HG03520 (cell line): ENCODE data around the gene B9D1.

Source experiments
- ATAC-seq: cut with Tn5 transposase; IDR thresholded peaks from one replicate; pipeline ENCODE4 v1.9.1; 2021; ENCODE audit warnings: mild to moderate bottlenecking, moderate library complexity; ENCODE audit not compliant: unreplicated experiment

Gene B9D1, protein sequence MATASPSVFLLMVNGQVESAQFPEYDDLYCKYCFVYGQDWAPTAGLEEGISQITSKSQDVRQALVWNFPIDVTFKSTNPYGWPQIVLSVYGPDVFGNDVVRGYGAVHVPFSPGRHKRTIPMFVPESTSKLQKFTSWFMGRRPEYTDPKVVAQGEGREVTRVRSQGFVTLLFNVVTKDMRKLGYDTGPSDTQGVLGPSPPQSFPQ

DNA sequence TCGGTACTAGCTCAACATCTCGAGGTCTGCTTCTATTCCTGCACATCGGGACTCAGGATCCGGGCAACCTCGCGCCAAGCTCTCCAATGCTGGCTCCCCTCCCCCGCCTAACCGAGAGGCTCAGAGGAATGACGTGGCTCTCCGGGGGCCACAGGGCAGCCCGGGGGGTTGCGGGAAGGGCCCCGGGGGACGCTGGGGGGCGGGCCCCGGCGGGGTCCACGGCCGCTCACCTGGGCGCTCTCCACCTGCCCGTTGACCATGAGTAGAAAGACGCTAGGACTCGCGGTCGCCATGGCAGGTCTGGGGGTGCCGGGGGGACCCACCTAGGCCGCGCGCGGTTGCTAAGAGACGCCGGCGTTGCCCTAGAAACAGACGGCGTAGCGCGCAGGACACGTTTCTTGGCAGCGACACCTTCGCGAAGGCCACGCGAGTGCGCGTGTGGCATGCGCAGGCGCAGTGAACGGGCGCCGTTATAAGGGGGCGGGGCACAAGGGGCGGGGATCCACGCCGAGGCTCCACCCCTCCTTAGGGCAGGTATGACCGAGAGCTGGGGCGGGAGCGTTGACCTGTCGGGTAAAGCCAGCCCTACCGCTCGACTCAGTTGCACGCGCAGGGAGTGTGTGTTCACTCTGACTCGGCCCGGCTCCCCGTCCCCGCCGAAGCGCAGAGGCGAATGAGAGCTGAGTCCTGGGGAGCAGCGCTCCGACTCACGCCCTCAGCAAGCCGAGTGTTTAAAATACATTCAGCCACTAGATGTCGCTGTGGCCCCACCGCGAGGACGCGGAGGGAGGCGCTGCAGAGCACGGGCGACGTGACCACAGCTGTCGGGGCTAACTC is at the start of gene B9D1:
TSS of gene B9D1 (minus strand) at position 447 of the 837 bp plus-strand sequence. CDS start at position 293, 154 bp downstream.
- peak; percentile 71 for ATAC-seq

DNA sequence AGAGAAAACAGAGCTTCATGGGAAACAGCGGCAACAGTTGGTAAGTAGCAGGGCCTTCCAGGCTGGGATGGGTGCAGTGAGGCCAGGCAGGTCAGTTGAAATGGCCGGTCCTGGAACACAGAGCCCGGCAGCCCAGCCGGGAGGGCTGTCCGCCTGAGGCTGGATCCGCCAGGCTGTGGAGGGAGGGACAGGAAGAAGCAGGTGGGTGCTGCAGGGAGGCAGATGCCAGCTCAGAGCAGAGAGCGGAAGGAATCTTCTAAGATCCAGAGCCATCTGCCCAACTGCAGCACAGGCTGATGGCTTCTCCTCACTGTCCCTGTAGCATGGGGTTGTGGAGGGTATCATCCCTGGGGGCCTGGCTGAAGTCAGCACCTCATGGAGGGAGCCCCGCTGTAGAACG is 49.1 kb upstream of the B9D1 start:
- ATAC-seq = no peak

DNA sequence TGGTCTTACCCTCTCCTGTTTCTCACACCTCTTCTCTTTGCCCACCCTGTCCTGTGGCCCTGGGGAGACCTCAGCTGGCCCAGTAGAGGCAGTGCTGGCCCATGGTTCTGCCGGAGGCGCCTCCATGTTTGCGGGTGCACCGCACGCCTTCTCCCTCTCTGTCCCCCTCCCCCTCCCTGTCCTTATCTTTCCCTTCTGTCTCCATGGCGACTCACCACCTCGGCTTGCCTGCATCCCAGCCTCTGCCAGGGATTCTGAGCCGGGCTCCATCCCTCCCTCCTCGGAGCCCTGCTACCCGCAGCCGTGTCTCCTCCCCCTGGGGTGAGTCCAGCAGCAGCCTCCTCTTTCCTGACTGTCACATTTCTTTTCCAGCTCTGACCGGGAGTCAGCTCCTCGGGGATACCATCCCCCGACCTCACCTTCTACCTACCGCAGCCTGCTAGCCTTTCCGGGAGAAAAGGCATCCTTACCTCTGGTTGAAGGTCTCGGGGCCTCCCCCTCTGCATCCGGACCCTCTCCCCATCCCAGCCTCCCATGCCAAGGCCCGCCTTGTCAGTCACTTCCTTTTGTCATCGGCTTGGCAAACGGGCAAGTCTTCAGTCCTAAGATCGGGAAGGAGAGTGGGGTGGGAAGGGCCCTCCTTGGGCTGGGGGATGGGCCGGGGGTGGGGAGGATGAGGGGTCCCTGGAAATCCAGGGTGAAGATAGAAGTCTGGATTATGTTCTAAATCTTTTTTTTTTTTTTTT is 48.5 kb upstream of the B9D1 start, which contains the start of gene RNF112:
TSS of gene RNF112 (plus strand) at position 358 of the 746 bp plus-strand sequence. CDS start at position 535, 177 bp downstream.
- no peak for ATAC-seq

DNA sequence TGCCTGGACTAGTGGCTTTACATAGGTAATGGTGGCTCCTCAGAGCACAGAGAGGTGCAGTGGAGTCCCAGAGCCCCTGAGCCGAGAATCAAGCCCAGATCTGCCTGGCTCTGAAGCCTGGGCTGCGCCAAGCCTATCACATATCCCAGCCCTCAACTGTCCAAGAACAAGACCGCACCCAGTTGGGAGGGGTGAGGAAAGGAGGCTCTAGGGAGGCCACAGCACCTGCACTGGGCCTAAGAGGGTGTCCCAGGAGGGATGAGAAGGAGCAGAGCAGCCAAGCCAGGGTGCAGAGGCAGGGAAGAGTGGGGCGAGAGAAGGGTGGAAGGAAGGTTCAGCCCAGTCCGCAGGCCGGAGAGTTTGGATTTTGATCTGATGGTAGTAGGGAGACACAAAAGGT is 47.6 kb upstream of the B9D1 start:
- ATAC-seq = no peak

DNA sequence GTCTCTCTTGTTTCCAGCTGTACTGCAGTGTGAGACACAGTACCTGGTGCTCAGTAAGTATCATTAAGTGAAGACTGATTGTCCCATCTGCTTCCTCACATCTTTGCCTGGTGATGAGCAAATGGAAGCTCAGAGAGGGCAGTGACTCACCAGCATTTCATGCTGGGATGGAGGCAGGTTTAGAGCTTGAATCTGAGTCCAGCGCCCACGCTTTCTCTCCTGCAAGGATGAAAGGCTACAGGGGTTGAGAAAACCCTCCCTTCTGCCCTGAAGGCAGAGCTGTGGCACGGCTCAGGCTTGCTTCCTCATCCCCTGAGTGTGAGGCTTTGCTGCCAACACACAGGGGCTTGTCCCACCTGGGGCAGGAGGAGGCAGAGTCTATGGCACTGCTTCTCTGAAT is 47.0 kb upstream of the B9D1 start:
- ATAC-seq = no peak

DNA sequence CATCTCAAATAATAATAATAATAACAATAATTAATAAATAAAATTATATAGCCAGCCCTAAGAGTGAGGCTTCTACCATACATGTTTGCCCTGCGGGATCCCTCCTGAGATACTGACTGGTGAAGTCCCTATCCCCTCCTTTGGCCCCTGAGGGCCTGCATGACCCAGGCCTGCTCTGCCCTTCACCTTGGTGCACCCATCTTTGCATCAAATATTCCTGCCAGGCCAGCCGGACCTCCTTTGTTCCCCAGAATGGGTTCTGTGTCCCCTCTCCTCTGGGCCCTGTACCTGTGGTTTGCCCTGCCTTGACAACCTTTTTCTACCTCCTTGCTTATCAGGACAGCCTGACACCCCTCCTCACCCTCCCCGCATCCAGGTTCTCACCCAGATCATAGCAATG is 46.5 kb upstream of the B9D1 start:
- no peak for ATAC-seq

DNA sequence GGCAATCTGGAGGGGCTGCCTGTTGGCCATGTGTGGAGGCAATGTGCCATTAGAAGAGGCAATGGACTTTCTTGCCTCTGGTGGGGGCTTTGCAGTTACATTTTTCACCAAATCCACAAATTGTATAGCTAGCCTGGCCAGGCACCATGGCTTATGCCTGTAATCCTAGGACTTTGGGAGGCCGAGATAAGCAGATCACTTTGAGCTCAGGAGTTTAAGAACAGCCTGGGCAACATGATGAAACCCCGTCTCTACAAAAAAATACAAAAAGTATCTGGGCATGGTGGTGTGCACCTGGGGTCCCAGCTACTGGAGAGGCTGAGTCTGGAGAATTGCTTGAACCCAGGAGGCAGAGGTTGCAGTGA is 45.8 kb upstream of the B9D1 start:
- no peak for ATAC-seq

DNA sequence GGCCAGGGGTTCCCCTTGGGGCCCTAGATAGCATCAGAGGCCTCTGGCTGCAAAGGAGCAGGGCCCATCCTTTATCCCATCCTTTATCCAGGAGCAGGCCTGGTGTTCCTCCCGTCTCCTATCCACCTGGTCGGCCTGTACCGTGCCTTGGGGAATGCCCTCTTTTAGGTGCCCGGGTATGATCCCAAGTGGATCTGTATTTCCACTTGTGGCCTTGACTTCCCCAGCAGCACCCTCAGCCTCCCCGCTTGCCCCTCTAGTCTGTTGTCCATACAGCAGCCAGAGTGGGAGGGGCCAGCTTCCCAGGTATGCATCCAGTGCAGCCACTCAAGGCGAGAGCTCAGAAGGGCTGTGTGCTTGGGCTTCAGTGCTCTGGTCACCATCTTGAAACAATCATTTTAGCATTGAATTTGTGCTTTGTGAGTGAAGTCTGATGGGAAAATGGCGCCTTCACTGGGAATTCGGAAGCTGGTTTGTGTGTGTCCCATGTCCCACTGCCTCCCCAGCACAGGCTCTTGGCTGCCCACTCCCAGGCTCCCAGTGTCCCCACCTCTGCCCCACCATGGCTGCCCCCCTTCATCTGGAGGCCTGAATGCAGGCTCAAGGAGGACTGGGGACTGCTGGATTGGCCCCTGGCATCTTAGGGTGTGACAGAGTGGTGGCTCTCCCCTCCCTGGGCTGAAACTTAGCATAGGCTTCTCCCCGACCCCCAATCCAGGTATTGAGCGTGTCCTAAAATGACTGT is 45.2 kb upstream of the B9D1 start:
- ATAC-seq = no peak

DNA sequence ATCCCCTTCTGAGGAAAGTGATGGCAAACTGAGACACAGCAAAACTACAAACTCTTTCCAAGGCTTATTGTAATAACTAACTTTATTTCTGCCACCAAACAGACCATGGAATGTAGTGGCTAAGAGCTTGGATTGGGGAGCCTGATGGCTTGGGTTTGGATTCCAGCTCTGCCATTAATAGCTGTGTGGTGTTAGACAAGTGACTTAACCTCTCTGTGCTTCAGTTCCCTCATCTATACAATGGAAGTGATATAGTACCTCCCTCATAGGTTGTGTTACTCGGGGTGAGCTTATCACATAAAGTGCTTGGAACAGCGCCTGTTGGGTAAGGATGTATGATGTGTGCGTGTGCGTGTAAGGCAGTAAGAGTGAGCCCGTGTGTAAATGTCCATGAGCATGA is 42.6 kb upstream of the B9D1 start:
- ATAC-seq = no peak

DNA sequence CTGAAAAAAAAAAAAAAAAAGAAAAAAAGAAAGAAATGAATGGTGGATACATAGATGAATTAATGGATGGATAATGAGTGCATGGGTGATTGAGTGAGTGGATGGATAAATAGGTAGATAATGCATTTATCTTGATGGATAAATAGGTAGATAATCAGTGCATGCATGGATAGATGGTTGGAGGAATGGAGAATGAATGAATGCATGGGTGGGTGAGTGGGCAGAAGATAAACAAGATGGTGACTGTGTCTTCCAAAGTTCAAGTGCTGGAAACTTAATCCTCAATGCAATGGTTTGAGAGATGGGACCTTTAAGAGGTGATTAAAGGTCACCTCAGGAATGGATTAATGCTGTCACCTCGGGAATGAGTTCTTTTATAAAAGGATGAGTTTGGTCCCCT is 41.7 kb upstream of the B9D1 start:
- no peak for ATAC-seq

DNA sequence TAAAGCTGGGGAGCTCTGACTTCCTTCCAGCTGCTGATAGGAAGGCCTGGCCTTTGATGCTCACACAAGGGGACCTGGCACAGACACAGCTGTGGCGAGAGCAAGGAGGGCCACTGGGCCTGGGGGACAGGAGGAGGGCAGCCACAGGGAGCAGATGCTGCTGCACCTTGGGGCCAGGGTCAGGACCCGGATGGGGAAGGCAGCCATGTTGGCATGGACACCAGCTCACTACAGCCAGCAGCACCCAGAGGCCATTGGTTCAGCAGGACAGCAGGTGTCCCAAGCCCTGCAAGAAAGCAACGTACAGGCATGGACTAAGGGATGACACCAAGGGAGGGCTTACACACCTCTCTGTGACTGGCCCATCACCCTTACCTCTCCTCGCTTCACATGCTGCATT is 40.5 kb upstream of the B9D1 start:
- ATAC-seq = no peak

DNA sequence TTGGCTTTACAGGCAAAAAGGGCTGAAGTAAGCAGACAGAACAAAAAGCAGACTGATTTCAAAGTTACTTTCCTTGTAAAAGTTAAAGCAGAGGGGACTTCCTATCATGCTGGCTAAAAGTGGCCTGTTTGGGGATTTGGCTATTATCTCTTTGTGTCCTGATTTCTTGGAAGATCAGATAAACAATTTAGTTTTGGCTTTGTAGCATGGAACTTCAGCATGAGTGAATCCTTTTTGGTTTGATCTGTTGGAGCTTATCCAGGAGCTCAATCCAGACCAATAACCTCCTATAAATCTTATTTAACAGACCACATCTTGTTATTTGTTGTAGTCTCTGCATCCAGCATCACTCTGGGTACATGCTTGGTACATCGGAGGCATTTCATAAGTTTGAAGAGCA is 39.6 kb upstream of the B9D1 start:
- no peak for ATAC-seq

DNA sequence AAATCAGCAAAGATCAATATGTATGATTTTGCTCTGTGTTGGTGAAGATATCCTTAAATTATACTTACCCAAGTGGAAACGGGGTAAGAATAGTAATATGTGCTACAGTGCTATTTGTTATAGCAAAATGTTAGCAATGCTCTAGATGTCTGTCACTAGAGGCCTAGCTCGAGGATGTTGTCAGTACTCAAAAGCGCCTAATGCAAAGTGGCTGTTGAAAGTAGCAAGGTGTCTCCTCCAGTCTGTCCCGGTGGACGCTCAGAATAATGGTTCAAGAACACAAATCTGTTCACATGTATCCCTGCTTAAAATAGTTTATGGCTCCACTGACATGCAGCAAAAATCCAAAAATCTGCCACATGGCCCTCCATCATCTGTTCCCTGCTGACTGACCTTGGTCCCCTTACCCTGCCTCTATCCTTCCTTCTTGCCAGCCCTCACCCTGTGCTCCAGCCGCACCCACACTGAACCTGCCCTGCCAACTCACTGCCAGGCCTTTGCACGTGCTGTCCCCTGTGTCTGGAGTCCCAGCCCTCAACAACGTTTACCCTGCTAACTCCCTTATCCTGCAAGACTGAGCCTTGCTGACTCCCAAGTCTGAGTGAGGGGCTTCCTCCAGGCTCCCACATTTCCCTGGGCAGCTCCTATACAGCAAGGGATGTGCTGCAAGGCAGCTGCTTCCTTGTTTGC is 38.9 kb upstream of the B9D1 start:
- ATAC-seq = no peak

DNA sequence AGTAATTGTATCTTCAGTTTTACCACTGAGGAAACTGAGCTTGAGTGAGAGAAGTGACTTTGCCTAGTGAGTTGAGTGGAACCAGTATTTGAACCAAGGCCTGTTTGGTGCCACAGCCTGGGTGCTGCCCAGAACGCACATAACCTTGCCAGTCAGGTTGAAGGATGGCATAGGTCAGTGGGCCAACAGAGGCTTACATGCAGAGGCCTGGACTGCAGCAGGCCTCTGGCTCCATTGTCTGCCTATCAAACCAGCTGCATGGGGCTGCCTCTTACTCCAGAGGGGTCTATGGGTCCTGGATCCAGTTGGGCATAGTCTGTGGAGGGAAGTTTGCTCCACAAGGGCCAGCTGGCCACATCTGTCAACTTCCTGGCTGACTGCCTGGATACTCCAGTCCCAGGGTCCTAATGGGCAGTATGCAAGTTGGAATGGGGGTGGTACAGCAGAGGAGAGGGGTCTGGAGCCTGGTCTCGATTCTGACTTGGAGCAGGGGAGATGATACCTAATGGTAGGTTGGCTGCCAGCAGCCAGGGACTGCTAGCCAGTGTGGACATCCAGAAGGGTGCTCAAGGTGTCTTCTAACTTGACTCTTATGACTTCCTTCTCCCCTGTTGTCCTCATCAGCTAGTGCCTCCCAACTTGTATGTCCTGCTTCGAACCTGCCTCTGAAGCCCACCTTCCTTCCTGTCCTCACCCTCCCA is 37.4 kb upstream of the B9D1 start:
- no peak for ATAC-seq

DNA sequence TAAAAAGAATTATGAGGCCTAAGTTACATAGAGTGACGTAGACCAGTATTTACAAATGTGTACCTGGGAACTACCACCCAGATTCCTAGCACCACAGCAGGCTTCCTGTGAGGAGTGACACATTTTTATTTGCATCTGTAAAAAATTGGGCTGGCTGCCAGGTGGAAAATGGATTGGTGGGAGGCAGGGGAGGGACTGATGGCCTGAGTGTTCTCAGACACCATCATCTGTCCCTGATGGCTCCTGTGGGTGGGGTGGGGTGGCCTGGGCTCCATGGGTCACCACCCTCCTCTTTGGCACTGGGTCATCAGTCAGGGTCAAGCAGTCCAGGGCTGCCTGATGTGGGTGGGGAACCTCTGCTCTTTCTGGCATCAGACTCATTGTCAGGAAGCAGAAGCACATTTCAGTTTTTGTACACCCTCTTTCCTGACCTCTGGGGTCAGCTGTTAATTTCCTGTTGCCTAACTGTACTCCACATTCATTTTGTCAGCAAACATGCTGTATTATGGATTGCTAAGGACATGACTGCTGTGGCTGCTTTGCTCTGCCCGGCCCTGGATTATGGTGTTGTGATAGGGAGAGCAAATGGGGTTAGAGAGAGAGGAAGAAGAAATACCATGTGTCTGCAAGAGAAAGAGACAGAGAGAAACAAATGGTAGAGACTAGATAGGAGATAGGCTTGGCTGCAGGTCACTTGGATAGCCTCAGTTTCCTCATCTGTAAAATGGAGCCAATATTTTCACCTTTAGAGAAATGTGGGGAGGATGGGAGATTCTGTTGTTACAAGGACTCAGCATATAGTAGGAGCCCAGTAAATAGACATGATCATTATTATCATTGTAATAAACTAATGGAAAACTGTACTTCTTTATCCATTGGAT is 36.0 kb upstream of the B9D1 start:
- ATAC-seq = no peak

DNA sequence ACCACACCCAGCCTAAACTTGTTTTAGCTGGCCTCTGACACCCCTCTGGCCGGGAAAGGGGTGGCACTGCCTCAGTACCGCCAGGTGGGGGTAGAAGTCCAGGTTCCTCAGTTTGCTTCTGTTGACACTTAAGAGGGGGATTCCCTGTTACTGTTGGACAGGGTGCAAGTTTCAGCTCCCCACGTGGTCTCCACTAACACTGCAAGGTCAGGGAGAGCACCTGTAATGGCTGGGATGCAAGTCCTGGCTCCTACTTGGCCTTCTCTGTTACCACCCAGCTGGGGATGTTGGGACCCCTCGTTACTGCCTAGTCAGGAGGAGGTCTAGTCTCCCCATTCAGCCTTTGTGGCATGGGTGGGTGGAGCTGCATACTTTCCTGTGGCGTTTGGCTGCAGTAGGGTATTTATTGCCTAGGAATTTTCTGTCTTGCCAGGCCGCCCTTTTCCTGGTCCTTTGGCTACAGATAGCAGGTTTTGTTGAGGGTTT is 35.1 kb upstream of the B9D1 start:
- ATAC-seq = no peak

DNA sequence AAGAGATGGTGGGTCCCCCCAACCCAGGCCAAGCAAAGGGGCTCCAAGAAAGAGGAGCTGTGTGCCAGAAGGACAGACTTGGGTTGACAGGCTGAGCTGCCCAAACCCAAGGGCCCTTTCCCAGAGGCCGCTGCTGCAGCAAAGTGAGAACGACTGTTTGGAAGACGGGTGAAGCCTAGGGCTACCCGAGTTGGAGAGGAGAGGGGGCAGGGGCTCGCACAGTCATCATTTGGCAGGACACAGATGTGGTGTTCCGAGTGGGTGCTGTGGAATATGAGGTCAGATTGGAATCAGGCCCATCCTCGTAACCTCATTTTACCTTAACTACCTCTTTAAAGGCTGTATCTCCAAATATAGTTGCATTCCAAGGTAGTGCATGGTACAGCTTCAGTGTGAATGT is 29.8 kb upstream of the B9D1 start:
- no peak for ATAC-seq

DNA sequence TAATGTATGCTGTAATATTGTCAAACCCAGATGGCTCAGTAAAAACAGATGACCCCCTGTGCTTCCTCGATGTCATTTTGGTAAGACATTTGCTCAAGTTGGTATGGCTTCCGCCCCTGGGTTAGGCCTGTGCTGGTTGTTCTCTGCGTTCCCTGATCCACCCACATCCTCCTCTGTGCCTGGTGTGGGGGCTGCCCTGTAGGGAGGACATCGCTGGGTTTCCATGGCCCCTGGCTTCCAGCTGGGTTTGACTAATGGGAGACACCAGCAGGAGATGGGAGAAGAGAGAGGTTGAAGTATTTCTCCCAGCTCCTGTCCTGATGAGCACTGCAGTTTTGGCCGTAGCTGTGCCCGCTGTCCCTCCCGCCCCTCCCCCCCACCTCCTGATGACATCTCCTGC is 28.9 kb upstream of the B9D1 start:
- no peak for ATAC-seq

DNA sequence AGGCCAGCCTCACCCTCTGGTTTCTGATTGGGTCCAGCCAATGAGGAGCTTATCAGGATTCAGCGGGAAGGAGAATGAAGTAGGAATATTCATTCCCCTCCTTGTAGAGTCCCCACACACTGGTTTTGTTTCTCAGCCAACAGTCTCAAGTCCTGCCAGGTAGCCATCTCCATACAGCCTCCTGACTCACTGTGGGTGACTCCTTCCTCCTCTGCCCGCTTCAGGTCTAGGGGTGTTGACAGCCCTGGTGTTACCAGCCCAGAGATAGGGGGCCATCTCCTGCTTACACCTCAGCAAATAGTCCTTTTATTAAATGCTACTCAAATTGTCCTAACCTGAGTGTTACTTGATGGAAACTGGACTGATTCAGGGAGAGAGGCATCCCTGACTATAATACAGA is 28.4 kb upstream of the B9D1 start:
- no peak for ATAC-seq
